Testis (tissue), 3 donors: ENCODE data around the gene NECTIN1. TPM values are rescaled to one million over a fixed set of nuclear protein-coding genes. Genes with fewer than 3 reads are reported as not detected.
A peak's percentile ranks its signal among the peaks of the same experiment; 100 is the strongest.

Source experiments
- DNase-seq: peaks from one replicate; pipeline ENCODE4 v3.0.0-alpha.2; 2019
- H3K27ac ChIP-seq, 2 donors: fragments of 200-600 bp; sonication (generic); one replicate each; pipeline ENCODE4 v1.5.1; 2019
- H3K27me3 ChIP-seq: fragments of 200-600 bp; sonication (generic); one replicate; pipeline ENCODE4 v1.5.1; 2019
- H3K36me3 ChIP-seq: fragments of 200-600 bp; sonication (generic); one replicate; pipeline ENCODE4 v1.5.1; 2017; ENCODE audit warnings: low read depth; ENCODE audit errors: missing control alignments
- H3K4me1 ChIP-seq: fragments of 200-600 bp; sonication (generic); one replicate; pipeline ENCODE4 v1.5.1; 2019
- H3K4me3 ChIP-seq, 2 donors: fragments of 200-600 bp; sonication (generic); one replicate each; pipeline ENCODE4 v1.5.1; 2017 to 2019
- H3K9me3 ChIP-seq: fragments of 200-600 bp; sonication (generic); one replicate; pipeline ENCODE4 v1.5.1; 2017
- CTCF ChIP-seq, 3 experiments: fragments of 450-650 bp in 2 of 3; fragments of 200-600 bp in 1 of 3; sonication (generic) in 1 of 3; IDR thresholded peaks; one replicate each; pipeline ENCODE4 v1.5.1; 2016 to 2019; ENCODE audit warnings: antibody characterized with exemption in 3 of 3, mild to moderate bottlenecking in 2 of 3, moderate library complexity in 1 of 3
- POLR2A ChIP-seq: fragments of 450-650 bp; IDR thresholded peaks from one replicate; pipeline ENCODE4 v1.6.1; 2017; ENCODE audit warnings: antibody characterized with exemption, mild to moderate bottlenecking, moderate library complexity
- WGBS, 2 donors: methylation state at CpG; one replicate each; pipeline ENCODE4 v1.1.5; 2018; 5-methylcytosine and 5-hydroxymethylcytosine counted together
- intact Hi-C: fragments of 100-400 bp; cut with DNase I; formaldehyde crosslinking; loops from one replicate; pipeline ENCODE4 v1.15.1; 2023; ENCODE audit warnings: low total_unique reads
- polyA plus RNA-seq: library from polyadenylated mRNA; stranded (reverse); fragments of 350-450 nt; fragmentation: Illumina TruSeq; extraction: RNeasy Lipid Tissue Mini Kit (QIAGEN cat#74804); gene quantifications from one replicate; pipeline ENCODE4 v1.2.3, GENCODE V29; 2014; ENCODE audit warnings: low read depth, low replicate concordance; ENCODE audit not compliant: insufficient read depth
- total RNA-seq, 2 donors: library from RNA; depleted of rRNA; stranded (reverse); fragments of >200 nt; gene quantifications; one replicate each; pipeline ENCODE4 v1.2.3, GENCODE V29; 2016

Gene NECTIN1
- total and polyA plus RNA-seq, 3 donors from 2014 or later: 5.2 to 5.4 (median 5.2) TPM

- no peak for TF ChIP-seq CTCF (IDR thresholded peaks at IDR 0.05)
- no peak for TF ChIP-seq POLR2A
- H3K9me3 ChIP-seq: no peaks in the 10 kb centered on the region
- H3K4me3 ChIP-seq: no peak overlapping the region
- no peaks in the 10 kb centered on the region for H3K36me3 ChIP-seq
- H3K27me3 ChIP-seq: no peaks in the 10 kb centered on the region
- H3K4me1 ChIP-seq: peaks cover 15% of the 10 kb centered on the region
- intact Hi-C loops: no loop called here
- WGBS, 2 donors: 69 to 75% methylated on average over 6 of the region's 6 CpGs
- no peak for DNase-seq
- H3K27ac ChIP-seq: no peak overlapping the region
These were observed 5.6 kb downstream of the NECTIN1 start for GRCh38 chr11:119723243-119723951.

GRCh38 chr11:119722281-119722794 lies 6.7 kb downstream of the NECTIN1 start:
- Histone ChIP-seq H3K4me3 (no peak overlapping the region), H3K27ac (no peak overlapping the region), H3K27me3 (no peaks in the 10 kb centered on the region), H3K4me1 (peaks cover 7% of the 10 kb centered on the region), H3K36me3 (no peaks in the 10 kb centered on the region), H3K9me3 (no peaks in the 10 kb centered on the region)
- intact Hi-C loops: no loop called here
- TF ChIP-seq CTCF (IDR thresholded peaks at IDR 0.05) (no peak), POLR2A (no peak)
- no peak for DNase-seq
- WGBS, 2 donors: 89 to 91% methylated on average over 7 to 10 of the region's 10 CpGs

GRCh38 chr11:119721129-119722120 lies 7.6 kb downstream of the NECTIN1 start:
- TF ChIP-seq POLR2A (no peak), CTCF (IDR thresholded peaks at IDR 0.05) (peak in 2 of 3 experiments; percentile 23 to 34)
- Histone ChIP-seq H3K27ac (no peak overlapping the region), H3K36me3 (no peaks in the 10 kb centered on the region), H3K27me3 (no peaks in the 10 kb centered on the region), H3K4me3 (no peak overlapping the region), H3K4me1 (no peaks in the 10 kb centered on the region), H3K9me3 (no peaks in the 10 kb centered on the region)
- WGBS, 2 donors: 73 to 74% methylated on average over 8 to 13 of the region's 13 CpGs
- intact Hi-C loops: no loop called here
- peak; percentile 28 for DNase-seq

- DNase-seq: no peak
These were observed 8.6 kb downstream of the NECTIN1 start for GRCh38 chr11:119720311-119720913.

More at GRCh38 chr11:119720311-119720913, 8.6 kb downstream of the NECTIN1 start:
- H3K27me3 ChIP-seq: no peaks in the 10 kb centered on the region
- no peaks in the 10 kb centered on the region for H3K9me3 ChIP-seq
- no peak overlapping the region for H3K27ac ChIP-seq
- no peak overlapping the region for H3K4me3 ChIP-seq
- no peak for TF ChIP-seq CTCF (IDR thresholded peaks at IDR 0.05)
- no peak for TF ChIP-seq POLR2A
- no peaks in the 10 kb centered on the region for H3K4me1 ChIP-seq
- intact Hi-C loops: no loop called here
- no peaks in the 10 kb centered on the region for H3K36me3 ChIP-seq
- 88 to 96% methylated on average over 14 to 18 of the region's 18 CpGs for WGBS, 2 donors
